Testis (tissue), 3 donors: ENCODE measurements around the gene CDH19. TPM values are rescaled to one million over a fixed set of nuclear protein-coding genes. Genes with fewer than 3 reads are reported as not detected.

Experiments used
- DNase-seq: peaks from one replicate; pipeline ENCODE4 v3.0.0-alpha.2; 2019
- H3K27ac ChIP-seq, 2 donors: fragments of 200-600 bp; sonication (generic); one replicate each; pipeline ENCODE4 v1.5.1; 2019
- H3K27me3 ChIP-seq: fragments of 200-600 bp; sonication (generic); one replicate; pipeline ENCODE4 v1.5.1; 2019
- H3K36me3 ChIP-seq: fragments of 200-600 bp; sonication (generic); one replicate; pipeline ENCODE4 v1.5.1; 2017; ENCODE audit warnings: low read depth; ENCODE audit errors: missing control alignments
- H3K4me1 ChIP-seq: fragments of 200-600 bp; sonication (generic); one replicate; pipeline ENCODE4 v1.5.1; 2019
- H3K4me3 ChIP-seq, 2 donors: fragments of 200-600 bp; sonication (generic); one replicate each; pipeline ENCODE4 v1.5.1; 2017 to 2019
- H3K9me3 ChIP-seq: fragments of 200-600 bp; sonication (generic); one replicate; pipeline ENCODE4 v1.5.1; 2017
- CTCF ChIP-seq, 3 experiments: fragments of 450-650 bp in 2 of 3; fragments of 200-600 bp in 1 of 3; sonication (generic) in 1 of 3; IDR thresholded peaks; one replicate each; pipeline ENCODE4 v1.5.1; 2016 to 2019; ENCODE audit warnings: antibody characterized with exemption in 3 of 3, mild to moderate bottlenecking in 2 of 3, moderate library complexity in 1 of 3
- POLR2A ChIP-seq: fragments of 450-650 bp; IDR thresholded peaks from one replicate; pipeline ENCODE4 v1.6.1; 2017; ENCODE audit warnings: antibody characterized with exemption, mild to moderate bottlenecking, moderate library complexity
- WGBS, 2 donors: methylation state at CpG; one replicate each; pipeline ENCODE4 v1.1.5; 2018; 5-methylcytosine and 5-hydroxymethylcytosine counted together
- intact Hi-C: fragments of 100-400 bp; cut with DNase I; formaldehyde crosslinking; loops from one replicate; pipeline ENCODE4 v1.15.1; 2023; ENCODE audit warnings: low total_unique reads
- polyA plus RNA-seq: library from polyadenylated mRNA; stranded (reverse); fragments of 350-450 nt; fragmentation: Illumina TruSeq; extraction: RNeasy Lipid Tissue Mini Kit (QIAGEN cat#74804); gene quantifications from one replicate; pipeline ENCODE4 v1.2.3, GENCODE V29; 2014; ENCODE audit warnings: low read depth, low replicate concordance; ENCODE audit not compliant: insufficient read depth
- total RNA-seq, 2 donors: library from RNA; depleted of rRNA; stranded (reverse); fragments of >200 nt; gene quantifications; one replicate each; pipeline ENCODE4 v1.2.3, GENCODE V29; 2016

CDH19 gene
- total and polyA plus RNA-seq, 3 donors from 2014 or later, result 1.3 to 5.2 (median 3.3) TPM

GRCh38 chr18:66601649-66602048 is 2.2 kb downstream of the CDH19 start:
- no peak overlapping the region for H3K27ac ChIP-seq
- TF ChIP-seq POLR2A (no peak), CTCF (IDR thresholded peaks at IDR 0.05) (no peak)
- no peaks in the 10 kb centered on the region for H3K27me3 ChIP-seq
- no peaks in the 10 kb centered on the region for H3K4me1 ChIP-seq
- no peak for DNase-seq
- no peaks in the 10 kb centered on the region for H3K9me3 ChIP-seq
- H3K36me3 ChIP-seq, result no peaks in the 10 kb centered on the region
- 37 to 48% methylated on average over 3 of the region's 3 CpGs for WGBS, 2 donors
- H3K4me3 ChIP-seq, result no peak overlapping the region
- intact Hi-C loops, result no loop called here

- no peak for TF ChIP-seq CTCF (IDR thresholded peaks at IDR 0.05)
- no peak for TF ChIP-seq POLR2A
- Histone ChIP-seq H3K27ac (no peak overlapping the region), H3K27me3 (no peaks in the 10 kb centered on the region), H3K9me3 (no peaks in the 10 kb centered on the region), H3K4me1 (no peaks in the 10 kb centered on the region), H3K4me3 (no peak overlapping the region), H3K36me3 (no peaks in the 10 kb centered on the region)
- intact Hi-C loops, result no loop called here
- 46 to 58% methylated on average over 3 of the region's 3 CpGs for WGBS, 2 donors
- no peak for DNase-seq
These were observed 4.7 kb downstream of the CDH19 start for GRCh38 chr18:66599190-66599589.

- TF ChIP-seq POLR2A (no peak), CTCF (IDR thresholded peaks at IDR 0.05) (no peak)
- no peaks in the 10 kb centered on the region for H3K27me3 ChIP-seq
- no peaks in the 10 kb centered on the region for H3K9me3 ChIP-seq
- H3K4me1 ChIP-seq, result no peaks in the 10 kb centered on the region
- DNase-seq, result no peak
- H3K36me3 ChIP-seq, result no peaks in the 10 kb centered on the region
- H3K27ac ChIP-seq, result no peak overlapping the region
- WGBS, 2 donors, result 79 to 80% methylated on average over 4 of the region's 4 CpGs
- intact Hi-C loops, result no loop called here
- no peak overlapping the region for H3K4me3 ChIP-seq
These were observed 16.5 kb downstream of the CDH19 start for GRCh38 chr18:66587430-66587829.

- Histone ChIP-seq H3K4me3 (no peak overlapping the region), H3K27ac (no peak overlapping the region), H3K36me3 (no peaks in the 10 kb centered on the region), H3K9me3 (no peaks in the 10 kb centered on the region), H3K4me1 (no peaks in the 10 kb centered on the region), H3K27me3 (no peaks in the 10 kb centered on the region)
- DNase-seq, result no peak
- intact Hi-C loops, result no loop called here
- TF ChIP-seq POLR2A, result no peak
- no peak for TF ChIP-seq CTCF (IDR thresholded peaks at IDR 0.05)
These were observed 21.7 kb downstream of the CDH19 start for GRCh38 chr18:66582211-66582610.

GRCh38 chr18:66575263-66575662 is 28.6 kb downstream of the CDH19 start:
- H3K27ac ChIP-seq, result no peak overlapping the region
- no peak for DNase-seq
- intact Hi-C loops, result no loop called here
- no peaks in the 10 kb centered on the region for H3K4me1 ChIP-seq
- H3K36me3 ChIP-seq, result no peaks in the 10 kb centered on the region
- H3K4me3 ChIP-seq, result no peak overlapping the region
- 75 to 86% methylated on average over 2 of the region's 2 CpGs for WGBS, 2 donors
- H3K9me3 ChIP-seq, result no peaks in the 10 kb centered on the region
- no peaks in the 10 kb centered on the region for H3K27me3 ChIP-seq
- TF ChIP-seq CTCF (IDR thresholded peaks at IDR 0.05) (no peak), POLR2A (no peak)
